ENCODE data around the gene FUT3.

DNA sequence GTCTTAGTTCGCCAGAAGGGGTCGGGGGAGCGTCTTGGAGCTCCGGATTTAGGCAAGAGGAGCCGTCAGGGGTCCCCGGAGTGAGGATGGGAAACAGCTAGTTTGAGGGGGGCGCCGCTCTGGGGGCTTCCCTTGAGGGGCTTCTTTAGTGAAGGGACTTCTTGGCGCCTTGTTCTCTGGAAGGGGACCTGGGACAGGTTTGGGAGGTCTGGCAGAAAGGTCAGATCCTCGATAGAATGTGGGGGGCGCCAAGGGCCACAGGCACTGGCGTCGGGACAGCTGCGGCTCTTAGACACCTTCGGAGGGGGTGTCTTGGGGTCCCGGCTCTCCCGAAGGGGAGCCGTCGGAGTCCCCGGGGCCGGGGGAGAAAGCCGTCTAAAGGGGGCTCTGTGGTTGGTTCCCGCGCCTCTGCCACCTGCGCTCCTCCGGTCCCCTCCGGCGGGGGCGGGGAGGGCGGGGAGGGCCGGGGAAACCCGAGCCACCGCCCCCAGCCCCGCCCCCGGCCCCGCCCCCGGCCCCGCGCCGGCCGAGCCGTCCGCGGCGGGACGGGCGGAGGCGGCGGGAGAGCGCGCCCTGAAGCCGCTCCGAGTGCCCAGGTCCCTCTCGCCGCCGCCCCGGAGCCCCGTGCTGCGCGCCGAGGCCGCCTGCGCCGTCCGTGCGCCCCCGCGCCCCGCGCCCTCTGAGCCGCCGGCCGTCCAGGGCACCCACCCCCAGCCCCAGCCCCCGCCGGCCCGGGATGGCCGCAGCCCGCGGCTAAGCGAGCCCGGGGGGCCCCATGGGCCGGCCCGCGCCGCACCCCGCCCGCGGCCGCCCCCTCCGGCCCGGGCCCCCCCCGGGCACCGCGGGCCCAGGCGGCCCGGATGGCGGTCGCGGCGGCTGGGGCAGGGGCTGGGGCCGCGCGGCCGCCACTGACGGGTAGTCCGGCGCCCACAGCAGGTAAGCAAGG, 46.5 kb downstream of the FUT3 start, which contains the start of gene NRTN:
- TF ChIP-seq, protein P1, sequence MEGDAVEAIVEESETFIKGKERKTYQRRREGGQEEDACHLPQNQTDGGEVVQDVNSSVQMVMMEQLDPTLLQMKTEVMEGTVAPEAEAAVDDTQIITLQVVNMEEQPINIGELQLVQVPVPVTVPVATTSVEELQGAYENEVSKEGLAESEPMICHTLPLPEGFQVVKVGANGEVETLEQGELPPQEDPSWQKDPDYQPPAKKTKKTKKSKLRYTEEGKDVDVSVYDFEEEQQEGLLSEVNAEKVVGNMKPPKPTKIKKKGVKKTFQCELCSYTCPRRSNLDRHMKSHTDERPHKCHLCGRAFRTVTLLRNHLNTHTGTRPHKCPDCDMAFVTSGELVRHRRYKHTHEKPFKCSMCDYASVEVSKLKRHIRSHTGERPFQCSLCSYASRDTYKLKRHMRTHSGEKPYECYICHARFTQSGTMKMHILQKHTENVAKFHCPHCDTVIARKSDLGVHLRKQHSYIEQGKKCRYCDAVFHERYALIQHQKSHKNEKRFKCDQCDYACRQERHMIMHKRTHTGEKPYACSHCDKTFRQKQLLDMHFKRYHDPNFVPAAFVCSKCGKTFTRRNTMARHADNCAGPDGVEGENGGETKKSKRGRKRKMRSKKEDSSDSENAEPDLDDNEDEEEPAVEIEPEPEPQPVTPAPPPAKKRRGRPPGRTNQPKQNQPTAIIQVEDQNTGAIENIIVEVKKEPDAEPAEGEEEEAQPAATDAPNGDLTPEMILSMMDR (IDR thresholded peaks at IDR 0.05), result no peak
- TF ChIP-seq POLR2A (IDR thresholded peaks at IDR 0.05) (no peak), POLR2AphosphoS5 (IDR thresholded peaks at IDR 0.05; ENCODE audit: insufficient read depth in 1 of 2, low read depth in 1 of 2) (no peak)

Data from vagina (tissue), 2 donors.